NCI-H345 (cell line): Measurements from ENCODE around the gene PLCH1.

Experiments
- DNase-seq: peaks from one replicate; lab custom pipeline; 2025; lab: John Stamatoyannopoulos, UW

The PLCH1 gene

DNA sequence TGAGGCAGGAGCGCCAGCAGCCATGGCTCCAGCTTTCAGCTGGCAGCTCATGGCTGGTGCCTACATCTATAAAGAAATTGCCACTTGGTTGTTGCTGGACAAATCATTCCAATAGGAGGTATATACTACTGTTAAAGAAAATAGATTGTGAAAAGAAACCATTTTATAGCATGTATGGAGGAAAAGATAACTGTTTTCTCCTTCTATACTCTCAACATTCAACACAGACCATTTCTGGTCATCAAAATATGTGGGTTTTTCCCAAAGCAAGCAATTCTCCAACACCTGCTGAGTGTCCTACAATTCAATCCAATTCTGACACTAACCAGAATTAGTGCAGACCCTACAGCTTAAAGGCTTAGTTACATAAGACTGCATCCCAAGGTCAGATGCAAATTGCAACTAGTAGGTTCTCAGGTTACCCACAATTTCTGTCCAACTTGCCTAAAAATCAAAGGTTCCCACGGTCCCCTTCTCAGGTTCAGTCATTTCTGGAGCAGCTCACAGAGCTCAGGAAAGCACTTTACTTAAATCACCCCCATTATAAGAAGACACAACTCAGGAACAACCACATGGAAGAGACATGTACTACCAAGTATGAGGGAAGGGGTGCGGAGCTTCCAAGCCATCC, 409.0 kb downstream of the PLCH1 start:
- DNase-seq = no peak

- no peak for DNase-seq
Observed at GRCh38 chr3:155334914-155335723, 409.8 kb downstream of the PLCH1 start.

- no peak for DNase-seq
Observed at GRCh38 chr3:155334215-155334913, 410.5 kb downstream of the PLCH1 start.

DNA sequence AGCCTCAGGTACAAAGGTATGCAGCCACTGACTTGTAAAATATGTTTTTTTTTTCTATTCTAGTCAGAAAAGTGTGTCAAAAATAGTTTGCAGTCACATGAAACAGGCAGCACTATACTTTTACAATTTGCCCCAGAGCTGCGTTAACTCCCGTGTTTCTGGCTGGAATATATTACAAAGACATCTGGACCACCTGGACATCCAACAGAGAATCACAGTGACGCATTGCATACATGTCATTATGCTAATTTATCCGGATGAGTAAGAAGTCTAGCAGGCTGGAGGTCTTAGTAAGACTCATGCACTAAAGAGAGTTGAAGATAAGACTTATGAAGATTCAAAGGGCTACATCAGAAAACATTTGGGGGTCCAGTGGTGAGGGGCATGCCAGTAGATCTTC, 412.2 kb downstream of the PLCH1 start:
- no peak for DNase-seq

GRCh38 chr3:155331078-155331477, 413.8 kb downstream of the PLCH1 start:
- no peak for DNase-seq

GRCh38 chr3:155330370-155330769, 414.5 kb downstream of the PLCH1 start:
- no peak for DNase-seq

DNA sequence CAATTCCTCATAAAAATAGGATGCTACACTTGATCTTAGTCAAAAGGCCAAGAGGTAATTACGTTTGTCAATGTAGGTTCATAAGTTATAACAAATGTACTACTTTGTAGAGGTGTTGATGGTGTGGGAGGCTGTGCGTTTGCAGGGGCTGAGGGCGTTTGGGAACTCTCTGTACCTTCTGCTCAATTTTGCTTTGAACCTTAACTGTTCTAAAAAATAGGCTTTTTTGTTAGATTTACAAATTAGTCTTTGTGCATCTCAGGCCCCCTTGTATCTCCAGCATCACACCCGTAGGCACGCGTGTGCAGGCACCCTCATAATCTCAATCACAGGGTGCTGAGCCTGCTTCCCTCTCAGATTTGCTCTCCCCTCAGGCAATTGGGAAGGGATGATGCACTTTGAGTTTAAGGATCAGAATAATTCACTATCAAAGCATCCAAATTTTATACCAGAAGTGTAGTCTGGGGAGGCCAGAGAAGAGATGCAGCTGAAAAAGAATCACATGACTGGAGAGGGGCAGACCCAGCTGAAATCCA, 415.3 kb downstream of the PLCH1 start:
- no peak for DNase-seq

DNA sequence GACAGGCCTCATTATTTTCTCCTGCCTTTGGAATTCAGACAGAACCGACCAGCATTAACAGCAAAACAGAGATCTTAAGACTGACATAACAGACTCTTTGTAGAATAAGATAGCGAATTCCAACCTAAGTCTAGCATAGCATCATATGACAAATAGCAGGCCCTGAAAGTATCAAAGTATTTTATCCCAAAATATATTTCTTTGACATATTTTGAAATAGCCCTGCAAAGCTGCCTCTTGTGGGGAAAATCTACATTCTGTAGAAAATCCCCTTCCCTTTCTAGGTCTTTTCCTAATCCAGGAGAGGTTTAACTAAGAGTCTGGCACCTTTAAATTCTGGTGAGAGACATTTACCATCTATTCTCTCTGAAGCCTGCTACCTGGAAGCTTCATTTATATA, 417.0 kb downstream of the PLCH1 start:
- DNase-seq = no peak

GRCh38 chr3:155327430-155327829, 417.4 kb downstream of the PLCH1 start:
- no peak for DNase-seq

- DNase-seq = no peak
Observed at GRCh38 chr3:155326901-155327300, 418.0 kb downstream of the PLCH1 start.

DNA sequence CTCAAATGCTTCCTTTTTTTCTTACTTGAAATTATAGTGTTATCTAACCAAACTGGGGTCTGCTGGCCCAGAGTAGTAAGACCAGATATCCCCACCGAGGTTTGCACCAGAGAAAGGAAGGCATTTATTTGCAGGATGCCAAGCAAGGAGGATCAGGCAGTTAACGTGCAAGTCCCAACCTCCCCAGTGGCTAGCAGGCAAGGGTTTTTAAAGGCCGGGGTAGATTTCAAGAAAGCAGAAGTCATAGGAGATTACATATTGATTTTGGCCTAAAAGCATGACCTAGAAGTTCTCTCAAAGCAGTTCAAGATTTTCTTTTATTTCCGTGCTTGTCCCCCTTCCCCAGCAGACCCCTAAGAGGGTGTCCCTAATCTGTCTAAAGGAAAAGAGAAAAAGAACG, 418.6 kb downstream of the PLCH1 start:
- DNase-seq = no peak
